ENCODE results near the gene CEP128.

Gene CEP128

GRCh38 chr14:80456209-80456608 is 485.3 kb downstream of the CEP128 start:
- no peak for DNase-seq

DNA sequence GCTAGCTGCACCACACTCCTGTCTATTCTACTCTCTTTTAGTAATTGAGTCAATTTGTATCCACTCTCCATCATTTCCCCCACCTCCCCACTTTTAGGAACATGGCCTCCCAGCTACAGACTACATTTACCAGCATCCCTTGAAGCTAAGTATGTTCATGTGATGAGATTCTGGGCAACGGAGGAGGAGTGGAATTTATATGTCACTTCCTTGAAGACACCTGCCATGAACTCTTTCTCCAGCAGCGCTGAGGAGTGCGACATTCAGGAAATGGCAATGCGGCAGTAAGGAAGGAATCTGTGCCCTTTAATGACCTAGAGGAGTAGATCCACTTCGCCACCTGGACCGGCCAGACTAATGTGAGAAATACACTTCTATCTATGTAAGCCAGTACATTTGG is 486.5 kb downstream of the CEP128 start:
- DNase-seq: no peak

DNA sequence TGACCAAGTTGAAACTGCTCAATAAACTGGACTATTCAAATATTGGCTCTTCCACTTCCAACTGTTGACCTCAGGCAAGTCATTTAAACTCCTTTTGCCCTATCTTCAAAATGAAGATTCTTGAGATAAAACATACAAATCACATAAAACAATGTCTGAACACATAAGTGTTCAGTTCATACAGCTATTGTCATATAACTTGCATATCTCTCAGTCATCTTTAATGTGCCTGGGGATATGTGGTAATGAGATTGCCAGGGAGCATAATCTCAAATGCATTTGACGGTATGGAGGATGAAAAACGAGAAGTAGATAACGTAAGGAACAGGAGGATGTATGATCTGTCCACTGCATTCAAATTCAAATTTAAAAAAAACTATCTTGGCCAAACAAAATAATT is 493.3 kb downstream of the CEP128 start:
- no peak for DNase-seq

DNA sequence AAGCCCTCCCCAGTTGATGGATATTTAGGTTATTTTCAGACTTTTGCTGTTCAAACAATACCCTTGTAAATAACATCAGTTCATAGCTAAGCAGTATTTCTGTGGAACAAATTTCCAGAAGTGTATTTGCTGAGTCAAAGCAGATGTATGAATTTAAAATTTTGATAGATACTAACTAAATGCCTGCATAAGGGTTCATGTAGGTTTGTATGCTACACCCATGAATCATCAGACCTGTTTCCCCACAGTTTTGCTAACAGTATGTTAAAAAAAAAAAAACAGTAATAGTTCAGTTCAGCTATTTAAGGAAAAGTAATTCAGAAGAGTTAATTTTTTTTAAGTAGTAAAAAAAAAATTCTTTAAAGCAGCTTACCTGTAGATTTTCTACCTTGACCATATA is 494.1 kb downstream of the CEP128 start:
- DNase-seq: no peak

All from OCI-M1 (cell line).